AG04449 (cell line): ENCODE results near the gene DIP2B.

Experiments used
- CTCF ChIA-PET: fragments of 350-600 bp; formaldehyde crosslinking; extraction: SDS; loops from one replicate; lab custom pipeline; 2021; ENCODE audit warnings: antibody characterized with exemption; lab: Yijun Ruan, JAX
- POLR2A ChIA-PET: fragments of 400-600, 350-600 bp; formaldehyde crosslinking; extraction: SDS; loops from one replicate; lab custom pipeline; 2020; ENCODE audit warnings: antibody characterized with exemption, inconsistent platforms; lab: Yijun Ruan, JAX
- DNase-seq: peaks from one replicate; pipeline ENCODE4 v3.0.0-alpha.2; 2010; ENCODE audit warnings: low read depth, low spot score
- H3K4me3 ChIP-seq: 2 replicates; pipeline ENCODE4 v1.5.1; 2011; ENCODE audit warnings: low read depth, mild to moderate bottlenecking, control low read depth, low read length
- TF ChIP-seq, protein P1 (sequence below): IDR thresholded peaks from one replicate; pipeline ENCODE4 v1.5.1; 2011; ENCODE audit warnings: mild to moderate bottlenecking, moderate library complexity, low read length, control low read depth, inconsistent platforms; ENCODE audit not compliant: insufficient read depth; ENCODE audit errors: missing control alignments

DIP2B gene

DNA sequence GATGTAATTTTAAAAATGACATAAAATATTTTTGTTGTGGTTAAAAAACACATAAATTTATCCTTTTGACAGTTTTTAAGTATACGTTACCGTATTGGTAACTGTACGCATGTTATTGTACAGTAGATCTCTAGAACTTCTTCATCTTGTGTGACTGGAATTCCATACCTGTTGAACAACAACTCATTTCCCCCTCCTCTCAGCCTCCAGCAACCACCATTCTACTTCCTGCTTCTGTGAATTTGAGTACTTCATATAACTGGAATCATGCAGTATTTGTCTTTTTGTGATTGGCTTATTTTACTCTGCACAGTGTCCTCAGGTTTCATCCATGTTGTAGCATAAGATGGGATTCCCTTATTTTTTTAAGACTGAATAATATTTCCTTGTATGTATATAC lies 145.5 kb downstream of the DIP2B start:
- no peak overlapping the region for H3K4me3 ChIP-seq
- ChIA-PET POLR2A (no interaction called here), CTCF (no interaction called here)
- no peak for DNase-seq
- TF ChIP-seq, protein P1, sequence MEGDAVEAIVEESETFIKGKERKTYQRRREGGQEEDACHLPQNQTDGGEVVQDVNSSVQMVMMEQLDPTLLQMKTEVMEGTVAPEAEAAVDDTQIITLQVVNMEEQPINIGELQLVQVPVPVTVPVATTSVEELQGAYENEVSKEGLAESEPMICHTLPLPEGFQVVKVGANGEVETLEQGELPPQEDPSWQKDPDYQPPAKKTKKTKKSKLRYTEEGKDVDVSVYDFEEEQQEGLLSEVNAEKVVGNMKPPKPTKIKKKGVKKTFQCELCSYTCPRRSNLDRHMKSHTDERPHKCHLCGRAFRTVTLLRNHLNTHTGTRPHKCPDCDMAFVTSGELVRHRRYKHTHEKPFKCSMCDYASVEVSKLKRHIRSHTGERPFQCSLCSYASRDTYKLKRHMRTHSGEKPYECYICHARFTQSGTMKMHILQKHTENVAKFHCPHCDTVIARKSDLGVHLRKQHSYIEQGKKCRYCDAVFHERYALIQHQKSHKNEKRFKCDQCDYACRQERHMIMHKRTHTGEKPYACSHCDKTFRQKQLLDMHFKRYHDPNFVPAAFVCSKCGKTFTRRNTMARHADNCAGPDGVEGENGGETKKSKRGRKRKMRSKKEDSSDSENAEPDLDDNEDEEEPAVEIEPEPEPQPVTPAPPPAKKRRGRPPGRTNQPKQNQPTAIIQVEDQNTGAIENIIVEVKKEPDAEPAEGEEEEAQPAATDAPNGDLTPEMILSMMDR = no peak

DNA sequence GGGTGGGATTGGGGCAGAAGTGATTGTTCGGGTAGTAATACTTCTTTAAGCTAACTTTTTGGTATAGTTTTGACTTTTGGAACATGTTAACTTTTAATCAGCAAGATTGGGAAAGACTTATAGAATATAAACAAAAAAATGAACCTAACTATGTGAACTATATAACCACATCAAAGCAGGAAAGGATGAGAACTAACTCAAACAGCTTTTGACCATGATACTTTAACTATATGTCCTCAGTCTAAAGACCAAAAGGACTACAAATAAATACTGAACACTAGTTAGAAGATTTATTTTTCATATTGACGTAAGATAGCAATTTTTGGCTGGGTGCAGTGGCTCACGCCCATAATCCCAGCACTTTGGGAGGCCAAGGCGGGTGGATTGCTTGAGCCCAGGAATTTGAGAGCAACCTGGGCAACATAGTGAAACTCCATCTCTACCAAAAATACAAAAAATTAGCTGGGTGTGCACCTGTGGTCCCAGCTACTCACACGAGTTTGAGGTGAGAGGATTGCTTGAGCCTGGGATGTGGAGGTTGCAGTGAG lies 150.7 kb downstream of the DIP2B start:
- no peak for DNase-seq
- CTCF ChIA-PET = interaction anchor here (1.1 to 2.0 kb wide), 5 partner anchors 9 to 151 kb away, joined by 3 to 9 read pairs (median 4); partner anchors contain the start of gene DIP2B
- H3K4me3 ChIP-seq = no peak overlapping the region
- TF ChIP-seq, protein P1 = no peak
- POLR2A ChIA-PET = no interaction called here

DNA sequence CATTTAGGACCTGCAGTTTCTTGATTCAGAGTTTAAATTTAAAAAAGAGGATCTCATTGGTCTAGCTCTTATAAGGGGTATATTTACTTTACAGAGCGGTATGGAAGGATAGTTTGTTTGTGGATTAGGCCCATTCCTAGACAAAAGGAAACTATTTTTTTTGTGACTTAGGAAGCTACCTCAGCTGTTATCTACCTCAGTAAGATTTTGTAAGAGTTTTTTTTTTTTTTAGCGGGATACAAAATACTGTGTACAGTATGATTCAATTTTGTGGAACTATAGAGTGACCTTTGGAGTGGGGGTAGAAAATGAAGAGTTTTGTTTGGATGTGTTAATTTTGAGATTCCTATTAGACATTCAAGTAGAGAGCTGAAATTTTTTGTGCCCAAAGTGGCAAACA lies 154.5 kb downstream of the DIP2B start:
- TF ChIP-seq, protein P1 = no peak
- H3K4me3 ChIP-seq = no peak overlapping the region
- no peak for DNase-seq
- CTCF ChIA-PET = interaction anchor here (1.2 to 3.0 kb wide), 3 partner anchors 11 to 155 kb away, joined by 3 to 13 read pairs (median 10); partner anchors contain the start of gene DIP2B
- POLR2A ChIA-PET = no interaction called here

DNA sequence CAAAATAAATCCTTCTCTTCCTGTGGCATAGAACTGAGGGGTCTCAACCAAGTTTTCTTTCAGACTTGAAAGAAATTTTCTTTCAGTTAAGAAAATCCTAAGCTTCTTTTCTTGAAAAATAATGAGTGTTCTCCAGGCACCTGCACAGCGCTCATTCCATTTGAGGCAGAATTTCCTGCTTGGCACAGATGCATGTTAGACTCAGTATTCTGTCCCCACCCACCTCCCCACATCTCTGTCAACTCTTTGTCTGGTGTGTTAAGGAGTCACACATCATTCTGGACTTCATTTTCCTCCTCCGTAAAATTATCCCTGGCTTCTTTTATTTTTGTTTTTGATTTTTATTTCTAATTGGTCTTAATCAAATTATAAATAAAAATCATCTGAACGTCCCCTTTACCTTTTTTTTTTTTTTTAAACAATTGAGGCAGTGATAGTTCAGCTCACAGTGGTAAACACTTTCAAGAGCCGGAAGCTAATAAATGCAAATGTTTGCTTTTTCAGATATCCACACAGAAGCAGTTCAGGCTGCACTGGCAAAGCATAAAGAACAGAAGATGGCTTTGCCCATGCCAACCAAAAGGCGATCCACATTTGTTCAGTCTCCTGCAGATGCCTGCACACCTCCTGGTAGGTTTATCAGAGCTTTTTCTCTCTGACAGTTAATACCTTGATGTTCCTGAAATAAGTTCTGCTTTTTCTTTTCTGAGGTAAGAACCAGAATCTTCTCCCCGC lies 155.1 kb downstream of the DIP2B start:
- CTCF ChIA-PET = interaction anchor here (0.6 to 3.0 kb wide), 4 partner anchors 11 to 155 kb away, joined by 3 to 13 read pairs (median 6); partner anchors contain the start of gene DIP2B
- POLR2A ChIA-PET = no interaction called here
- TF ChIP-seq, protein P1 = no peak
- no peak for DNase-seq
- no peak overlapping the region for H3K4me3 ChIP-seq

DNA sequence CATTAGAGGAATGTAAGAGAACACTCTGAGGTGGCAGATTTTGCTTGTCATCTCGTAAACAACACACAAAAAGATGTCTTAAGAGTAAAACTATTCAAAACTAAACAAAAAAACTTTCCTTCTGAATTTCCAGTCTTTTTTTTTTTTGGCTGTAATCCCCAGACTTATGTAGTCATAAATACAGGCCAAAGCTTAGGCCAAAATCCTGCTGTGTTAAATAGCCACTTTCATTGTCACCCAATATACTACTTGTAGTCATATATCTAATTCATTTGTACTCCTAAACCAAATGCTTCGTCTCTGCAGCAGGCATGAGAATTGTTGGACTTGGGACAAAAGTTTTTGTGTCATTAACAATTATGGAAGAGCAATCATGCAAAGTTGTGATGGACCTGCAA lies 155.6 kb downstream of the DIP2B start:
- TF ChIP-seq, protein P1 = no peak
- ChIA-PET CTCF (interaction anchor here (1.8 to 3.0 kb wide), 2 partner anchors 22 to 156 kb away, joined by 10 to 13 read pairs; partner anchors contain the start of gene DIP2B), POLR2A (no interaction called here)
- no peak overlapping the region for H3K4me3 ChIP-seq
- DNase-seq = no peak
